Suprapubic skin (tissue), 4 donors: ENCODE data around the gene ADAMTS3. TPM values are rescaled to one million over a fixed set of nuclear protein-coding genes. Genes with fewer than 3 reads are reported as not detected.

ENCODE experiments used
- DNase-seq, 2 donors: peaks; one replicate each; pipeline ENCODE4 v3.0.0-alpha.2; 2019; ENCODE audit warnings: low spot score in 2 of 2
- H3K27ac ChIP-seq: fragments of 200-600 bp; sonication (generic); one replicate; pipeline ENCODE4 v1.5.1; 2019
- H3K27me3 ChIP-seq: fragments of 200-600 bp; sonication (generic); one replicate; pipeline ENCODE4 v1.5.1; 2019
- H3K36me3 ChIP-seq: fragments of 200-600 bp; sonication (generic); one replicate; pipeline ENCODE4 v1.5.1; 2019
- H3K4me1 ChIP-seq: fragments of 200-600 bp; sonication (generic); one replicate; pipeline ENCODE4 v1.5.1; 2019
- H3K4me3 ChIP-seq: fragments of 200-600 bp; sonication (generic); one replicate; pipeline ENCODE4 v1.5.1; 2019; ENCODE audit warnings: mild to moderate bottlenecking
- H3K9me3 ChIP-seq: fragments of 200-600 bp; sonication (generic); one replicate; pipeline ENCODE4 v1.5.1; 2019
- EP300 ChIP-seq: sonication (generic); formaldehyde crosslinking; IDR thresholded peaks from one replicate; pipeline ENCODE4 v1.6.1; 2017; ENCODE audit warnings: antibody characterized with exemption
- POLR2A ChIP-seq, 2 donors: fragments of 450-650 bp; IDR thresholded peaks; one replicate each; pipeline ENCODE4 v1.6.1; 2017; ENCODE audit warnings: antibody characterized with exemption in 2 of 2, mild to moderate bottlenecking in 2 of 2, moderate library complexity in 2 of 2
- POLR2AphosphoS5 ChIP-seq, 3 donors: sonication (generic); formaldehyde crosslinking; IDR thresholded peaks; one replicate each; pipeline ENCODE4 v1.6.1; 2017; ENCODE audit warnings: antibody characterized with exemption in 3 of 3
- WGBS: methylation state at CpG from one replicate; pipeline ENCODE4 v1.1.5; 2018; 5-methylcytosine and 5-hydroxymethylcytosine counted together
- total RNA-seq, 4 donors: library from RNA; depleted of rRNA; stranded (reverse); fragments of >200 nt; gene quantifications; one replicate each; pipeline ENCODE4 v1.1.0, GENCODE V29; 2016
- TF ChIP-seq, protein P1 (sequence below), 2 donors: fragments of 200-600 bp in 1 of 2; fragments of 450-650 bp in 1 of 2; sonication (generic) in 1 of 2; IDR thresholded peaks; one replicate each; pipeline ENCODE4 v1.5.1; 2016 to 2019; ENCODE audit warnings: antibody characterized with exemption in 2 of 2, mild to moderate bottlenecking in 1 of 2, moderate library complexity in 1 of 2

Gene ADAMTS3
- under 1 TPM; 0.21 to 0.80 (median 0.70) TPM for total RNA-seq

DNA sequence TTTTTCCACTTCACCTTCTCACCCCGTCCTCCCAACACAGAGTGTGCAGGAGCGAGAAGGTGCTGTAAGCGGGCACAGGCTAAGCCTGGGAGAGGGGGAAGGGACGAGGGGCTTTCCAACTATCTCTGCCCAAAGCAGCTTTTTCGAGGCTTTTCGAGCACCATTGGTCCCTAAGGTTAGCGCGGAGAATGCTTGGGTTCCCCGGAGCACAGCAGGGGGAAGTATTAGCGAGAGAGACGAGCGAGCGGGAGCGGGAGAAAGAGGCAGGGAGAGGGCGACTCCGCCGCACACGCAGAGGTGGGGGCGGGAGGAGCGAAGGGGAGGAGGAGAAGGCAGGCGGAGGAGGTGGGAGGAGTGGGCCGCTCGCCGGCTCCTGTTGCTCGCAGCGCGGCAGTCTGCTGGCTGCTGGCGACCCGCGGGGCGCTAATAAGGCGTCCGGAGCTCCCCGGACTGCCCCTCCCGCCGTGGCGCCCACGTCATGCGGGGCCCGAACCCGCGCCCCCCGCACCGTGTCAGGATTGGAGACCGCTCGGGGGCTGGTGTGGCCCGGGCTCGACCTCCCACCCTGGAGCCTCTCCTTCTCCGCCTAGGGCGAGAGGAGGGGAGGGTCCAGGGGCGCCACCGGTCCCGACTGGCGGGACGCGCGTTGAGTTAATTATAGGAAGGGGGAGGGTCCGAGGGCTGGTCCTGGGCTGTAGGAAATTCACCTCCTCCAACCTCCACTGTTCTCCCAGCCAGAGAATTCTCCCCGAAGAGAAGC lies at the start of gene ADAMTS3:
Gene ADAMTS3, minus strand, starts transcription at position 263 of the 760 bp plus-strand sequence. CDS start 459 bp downstream, outside the sequence.
- H3K27me3 ChIP-seq, result no peaks in the 10 kb centered on the region
- TF ChIP-seq POLR2A (IDR thresholded peaks at IDR 0.05) (no peak), POLR2AphosphoS5 (IDR thresholded peaks at IDR 0.05) (no peak), EP300 (no peak)
- TF ChIP-seq, protein P1, sequence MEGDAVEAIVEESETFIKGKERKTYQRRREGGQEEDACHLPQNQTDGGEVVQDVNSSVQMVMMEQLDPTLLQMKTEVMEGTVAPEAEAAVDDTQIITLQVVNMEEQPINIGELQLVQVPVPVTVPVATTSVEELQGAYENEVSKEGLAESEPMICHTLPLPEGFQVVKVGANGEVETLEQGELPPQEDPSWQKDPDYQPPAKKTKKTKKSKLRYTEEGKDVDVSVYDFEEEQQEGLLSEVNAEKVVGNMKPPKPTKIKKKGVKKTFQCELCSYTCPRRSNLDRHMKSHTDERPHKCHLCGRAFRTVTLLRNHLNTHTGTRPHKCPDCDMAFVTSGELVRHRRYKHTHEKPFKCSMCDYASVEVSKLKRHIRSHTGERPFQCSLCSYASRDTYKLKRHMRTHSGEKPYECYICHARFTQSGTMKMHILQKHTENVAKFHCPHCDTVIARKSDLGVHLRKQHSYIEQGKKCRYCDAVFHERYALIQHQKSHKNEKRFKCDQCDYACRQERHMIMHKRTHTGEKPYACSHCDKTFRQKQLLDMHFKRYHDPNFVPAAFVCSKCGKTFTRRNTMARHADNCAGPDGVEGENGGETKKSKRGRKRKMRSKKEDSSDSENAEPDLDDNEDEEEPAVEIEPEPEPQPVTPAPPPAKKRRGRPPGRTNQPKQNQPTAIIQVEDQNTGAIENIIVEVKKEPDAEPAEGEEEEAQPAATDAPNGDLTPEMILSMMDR (IDR thresholded peaks at IDR 0.05), result no peak
- peak; percentile 78 to 80 for DNase-seq
- peak within 1 kb of the TSS; percentile 65 for H3K27ac ChIP-seq
- no peaks in the 10 kb centered on the region for H3K36me3 ChIP-seq
- peaks cover 22% of the 10 kb centered on the region for H3K4me1 ChIP-seq
- H3K4me3 ChIP-seq, result peak within 1 kb of the TSS; percentile 60
- 1% methylated on average over 27 of the region's 59 CpGs for WGBS
- no peaks in the 10 kb centered on the region for H3K9me3 ChIP-seq

DNA sequence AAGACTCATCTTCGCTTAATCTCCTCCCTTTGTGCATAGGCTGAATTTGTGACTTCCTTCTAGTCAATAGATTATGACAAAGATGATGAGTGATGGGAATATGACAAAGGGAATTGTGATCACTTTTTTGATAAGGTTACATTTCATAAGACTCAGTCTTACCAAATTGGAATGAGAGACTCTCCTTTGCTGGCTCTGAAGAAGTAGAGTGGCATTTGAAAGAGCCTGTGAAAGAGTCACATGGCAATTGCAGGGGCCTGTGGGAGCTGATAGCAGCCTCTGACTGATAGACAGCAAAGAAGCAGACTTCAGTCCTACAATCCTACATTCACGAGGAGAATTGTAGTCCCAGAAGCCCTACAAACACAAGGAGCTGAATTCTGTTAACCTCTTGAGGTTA lies 44.9 kb upstream of the ADAMTS3 start:
- Histone ChIP-seq H3K36me3 (no peaks in the 10 kb centered on the region), H3K4me1 (no peaks in the 10 kb centered on the region), H3K9me3 (no peaks in the 10 kb centered on the region), H3K27me3 (no peaks in the 10 kb centered on the region), H3K27ac (no peak overlapping the region), H3K4me3 (no peak overlapping the region)
- DNase-seq, result no peak
- WGBS, result 64% methylated on average over 2 of the region's 2 CpGs
- TF ChIP-seq, protein P1 (IDR thresholded peaks at IDR 0.05), result no peak
- TF ChIP-seq EP300 (no peak), POLR2A (IDR thresholded peaks at IDR 0.05) (no peak), POLR2AphosphoS5 (IDR thresholded peaks at IDR 0.05) (no peak)

- Histone ChIP-seq H3K36me3 (no peaks in the 10 kb centered on the region), H3K27ac (no peak overlapping the region), H3K27me3 (no peaks in the 10 kb centered on the region), H3K4me1 (no peaks in the 10 kb centered on the region), H3K9me3 (peaks cover 6% of the 10 kb centered on the region), H3K4me3 (no peak overlapping the region)
- 80% methylated on average over 2 of the region's 2 CpGs for WGBS
- DNase-seq, result no peak
- TF ChIP-seq POLR2AphosphoS5 (IDR thresholded peaks at IDR 0.05), result no peak
- no peak for TF ChIP-seq EP300
- no peak for TF ChIP-seq POLR2A (IDR thresholded peaks at IDR 0.05)
- TF ChIP-seq, protein P1 (IDR thresholded peaks at IDR 0.05), result no peak
Observed at GRCh38 chr4:72606751-72607150, 37.7 kb upstream of the ADAMTS3 start.

- DNase-seq, result no peak
- 37% methylated on average over 2 of the region's 2 CpGs for WGBS
- no peak overlapping the region for H3K4me3 ChIP-seq
- no peak overlapping the region for H3K27ac ChIP-seq
- H3K27me3 ChIP-seq, result no peaks in the 10 kb centered on the region
- no peaks in the 10 kb centered on the region for H3K36me3 ChIP-seq
- H3K9me3 ChIP-seq, result peaks cover 6% of the 10 kb centered on the region
- TF ChIP-seq, protein P1 (IDR thresholded peaks at IDR 0.05), result no peak
- no peak for TF ChIP-seq POLR2A (IDR thresholded peaks at IDR 0.05)
- TF ChIP-seq EP300, result no peak
- TF ChIP-seq POLR2AphosphoS5 (IDR thresholded peaks at IDR 0.05), result no peak
- H3K4me1 ChIP-seq, result no peaks in the 10 kb centered on the region
Observed at GRCh38 chr4:72604324-72604723, 35.3 kb upstream of the ADAMTS3 start.
